Measurements from ENCODE around the gene SDHC. TPM values are rescaled to one million over a fixed set of nuclear protein-coding genes. Genes with fewer than 3 reads are reported as not detected.

The SDHC gene
- total RNA-seq, result 30.8 and 40.6 TPM in 2 replicates

GRCh38 chr1:161314201-161314981 lies at the start of gene SDHC:
Gene SDHC (plus strand): TSS chr1:161314381. CDS start chr1:161314406, 25 bp downstream.

GRCh38 chr1:161309868-161310267 lies 4.3 kb upstream of the SDHC start, which contains the start of gene MPZ:
Gene MPZ (minus strand): TSS chr1:161309968. CDS start chr1:161309905, 63 bp downstream.

GRCh38 chr1:161367684-161368400 lies 53.7 kb downstream of the SDHC start, which contains the start of gene CFAP126:
Gene CFAP126 (minus strand): TSS chr1:161367876. CDS start chr1:161367868, 8 bp downstream.

Other genes with a start within 250 kb of the SDHC start
- gene ARHGAP30, start 244.5 kb upstream of the SDHC start, total RNA-seq, result not detected in 2 replicates
- gene NECTIN4, start 224.8 kb upstream of the SDHC start, total RNA-seq, result 0.17 TPM in 1 of 2 replicates, not detected in the other
- gene KLHDC9, start 216.0 kb upstream of the SDHC start, total RNA-seq, result 1.8 and 2.9 TPM in 2 replicates
- 69.8 and 92.9 TPM in 2 replicates for gene PFDN2, start 196.3 kb upstream of the SDHC start, total RNA-seq
- gene NIT1, start 196.3 kb upstream of the SDHC start, total RNA-seq, result 30.8 and 38.8 TPM in 2 replicates
- gene DEDD, start 181.7 kb upstream of the SDHC start, total RNA-seq, result 25.2 and 32.0 TPM in 2 replicates
- 62.0 and 74.8 TPM in 2 replicates for gene UFC1, start 160.4 kb upstream of the SDHC start, total RNA-seq
- gene USP21, start 154.9 kb upstream of the SDHC start, total RNA-seq, result 12.3 and 12.4 TPM in 2 replicates
- gene PPOX, start 148.0 kb upstream of the SDHC start, total RNA-seq, result 12.8 and 21.9 TPM in 2 replicates
- 33.1 and 37.0 TPM in 2 replicates for gene B4GALT3, start 136.9 kb upstream of the SDHC start, total RNA-seq
- 3.6 and 3.7 TPM in 2 replicates for gene ADAMTS4, start 115.3 kb upstream of the SDHC start, total RNA-seq
- 118 and 136 TPM in 2 replicates for gene NDUFS2, start 112.0 kb upstream of the SDHC start, total RNA-seq
- gene FCER1G, start 99.1 kb upstream of the SDHC start, total RNA-seq, result not detected in 2 replicates
- gene APOA2, start 90.8 kb upstream of the SDHC start, total RNA-seq, result not detected in 2 replicates
- gene TOMM40L, start 88.3 kb upstream of the SDHC start, total RNA-seq, result 8.4 and 9.8 TPM in 2 replicates
- not detected in 2 replicates for gene NR1I3, start 76.2 kb upstream of the SDHC start, total RNA-seq
- not detected in 2 replicates for gene PCP4L1, start 55.6 kb upstream of the SDHC start, total RNA-seq
- gene MPZ, start 4.4 kb upstream of the SDHC start, total RNA-seq, result 1.2 and 1.3 TPM in 2 replicates
- gene CFAP126, start 53.5 kb downstream of the SDHC start, total RNA-seq, result not detected in 2 replicates
- not detected in 2 replicates for gene FCGR2A, start 191.1 kb downstream of the SDHC start, total RNA-seq
- under 0.01 TPM in 1 of 2 replicates, not detected in the other for gene HSPA6, start 210.2 kb downstream of the SDHC start, total RNA-seq
- not detected in 2 replicates for gene FCGR3A, start 235.4 kb downstream of the SDHC start, total RNA-seq

Measured in bronchus fibroblast of lung (primary cell).